ENCODE data around the gene SSR2.

SSR2 gene

GRCh38 chr1:155982106-155982505 lies 38.6 kb downstream of the SSR2 start:
- TF ChIP-seq, protein P1, sequence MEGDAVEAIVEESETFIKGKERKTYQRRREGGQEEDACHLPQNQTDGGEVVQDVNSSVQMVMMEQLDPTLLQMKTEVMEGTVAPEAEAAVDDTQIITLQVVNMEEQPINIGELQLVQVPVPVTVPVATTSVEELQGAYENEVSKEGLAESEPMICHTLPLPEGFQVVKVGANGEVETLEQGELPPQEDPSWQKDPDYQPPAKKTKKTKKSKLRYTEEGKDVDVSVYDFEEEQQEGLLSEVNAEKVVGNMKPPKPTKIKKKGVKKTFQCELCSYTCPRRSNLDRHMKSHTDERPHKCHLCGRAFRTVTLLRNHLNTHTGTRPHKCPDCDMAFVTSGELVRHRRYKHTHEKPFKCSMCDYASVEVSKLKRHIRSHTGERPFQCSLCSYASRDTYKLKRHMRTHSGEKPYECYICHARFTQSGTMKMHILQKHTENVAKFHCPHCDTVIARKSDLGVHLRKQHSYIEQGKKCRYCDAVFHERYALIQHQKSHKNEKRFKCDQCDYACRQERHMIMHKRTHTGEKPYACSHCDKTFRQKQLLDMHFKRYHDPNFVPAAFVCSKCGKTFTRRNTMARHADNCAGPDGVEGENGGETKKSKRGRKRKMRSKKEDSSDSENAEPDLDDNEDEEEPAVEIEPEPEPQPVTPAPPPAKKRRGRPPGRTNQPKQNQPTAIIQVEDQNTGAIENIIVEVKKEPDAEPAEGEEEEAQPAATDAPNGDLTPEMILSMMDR (conservative IDR thresholded peaks at IDR 0.05; ENCODE audit: low read length), result no peak
- H3K4me3 ChIP-seq (ENCODE audit: low read length), result peak overlapping the region; percentile 92
- no peak for DNase-seq (ENCODE audit: low read depth)

GRCh38 chr1:155981266-155982088 lies 39.3 kb downstream of the SSR2 start:
- TF ChIP-seq, protein P1 (conservative IDR thresholded peaks at IDR 0.05; ENCODE audit: low read length), result no peak
- DNase-seq (ENCODE audit: low read depth), result peak; percentile 90
- peak overlapping the region; percentile 92 for H3K4me3 ChIP-seq (ENCODE audit: low read length)

- peak; percentile 56 for DNase-seq (ENCODE audit: low read depth)
- peak overlapping the region; percentile 92 for H3K4me3 ChIP-seq (ENCODE audit: low read length)
- TF ChIP-seq, protein P1 (conservative IDR thresholded peaks at IDR 0.05; ENCODE audit: low read length), result no peak
Measured at GRCh38 chr1:155979597-155980343, 41.0 kb downstream of the SSR2 start.

DNA sequence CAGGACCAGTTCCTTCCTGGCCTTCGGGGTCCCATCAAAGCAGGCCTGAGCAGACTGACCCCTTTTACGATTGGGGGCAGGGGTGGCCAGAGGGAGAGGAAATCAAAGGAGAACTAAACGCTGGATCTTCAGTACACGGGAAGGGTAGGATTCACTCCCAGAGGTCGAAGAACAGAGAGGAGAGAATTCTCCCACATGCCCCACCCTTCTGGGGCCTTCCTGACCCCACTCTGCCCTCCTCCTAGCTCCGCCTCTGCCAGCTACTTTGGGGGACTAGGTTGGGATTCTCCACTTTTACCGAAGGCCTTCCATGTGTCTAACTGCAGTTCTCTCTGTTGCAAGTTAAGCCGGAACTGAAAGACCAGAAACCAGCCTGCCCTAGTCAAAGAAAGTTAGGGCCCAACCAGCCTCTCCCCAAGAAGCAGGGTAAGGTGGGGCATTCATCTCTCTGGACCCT lies 41.8 kb downstream of the SSR2 start:
- peak; percentile 57 for DNase-seq (ENCODE audit: low read depth)
- peak overlapping the region; percentile 92 for H3K4me3 ChIP-seq (ENCODE audit: low read length)
- TF ChIP-seq, protein P1 (conservative IDR thresholded peaks at IDR 0.05; ENCODE audit: low read length), result no peak

DNA sequence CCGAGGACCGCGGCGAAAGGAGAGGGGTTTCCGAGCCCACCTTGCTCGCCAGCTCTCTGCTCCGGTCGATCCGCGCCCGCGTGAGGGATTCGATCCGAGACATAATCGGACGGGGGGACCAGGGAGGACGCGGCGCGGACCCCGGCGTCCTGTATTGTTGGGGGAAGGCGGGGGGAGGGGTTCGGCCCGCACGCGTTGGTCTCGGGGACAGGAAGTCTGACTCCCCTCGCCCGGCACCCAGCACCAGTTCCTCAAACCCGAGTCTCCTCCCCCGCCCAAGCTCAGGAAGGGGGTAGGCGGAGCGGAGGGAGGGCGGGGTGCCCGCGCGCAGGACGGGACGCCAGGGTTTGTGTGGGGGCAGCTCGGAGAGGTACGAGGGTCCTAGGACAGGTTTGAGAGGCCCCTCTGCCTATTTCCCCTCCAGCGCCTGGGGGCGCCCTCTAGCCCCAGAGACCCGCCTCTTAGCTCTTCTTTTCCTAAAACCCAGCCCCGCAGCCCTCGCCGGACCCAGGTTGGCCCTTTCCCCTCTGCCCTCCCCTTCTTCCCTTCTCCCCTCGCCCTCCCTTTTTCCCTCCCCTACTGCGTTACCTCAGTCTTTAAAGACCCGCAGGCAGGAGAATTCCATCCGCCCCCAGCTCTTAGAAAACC lies 42.3 kb downstream of the SSR2 start, which contains the start of gene ARHGEF2:
TSS of gene ARHGEF2 (minus strand) at position 223 of the 648 bp plus-strand sequence. CDS start at position 103, 120 bp downstream.
- DNase-seq (ENCODE audit: low read depth), result peak; percentile 65

GRCh38 chr1:155977690-155978324 lies 42.9 kb downstream of the SSR2 start:
- no peak for DNase-seq (ENCODE audit: low read depth)
- TF ChIP-seq, protein P1 (conservative IDR thresholded peaks at IDR 0.05; ENCODE audit: low read length), result no peak
- peak overlapping the region; percentile 92 for H3K4me3 ChIP-seq (ENCODE audit: low read length)

More for the DNA sequence above, 42.3 kb downstream of the SSR2 start, which contains the start of gene ARHGEF2:
- TF ChIP-seq, protein P1 (conservative IDR thresholded peaks at IDR 0.05; ENCODE audit: low read length), result peak; percentile 29
- peak within 1 kb of the TSS; percentile 92 for H3K4me3 ChIP-seq (ENCODE audit: low read length)
